Embryonic facial prominence (tissue), 1 donor: Measurements from ENCODE around the gene FAM174C.
"Not testable (repeated sequence)": the region's sequence is repeated elsewhere in the genome, so short reads cannot be mapped to it uniquely, and the experiment has no call there.

Experiments
- DNase-seq: peaks from one replicate; pipeline ENCODE4 v3.0.0-alpha.2; 2016; ENCODE audit errors: extremely low spot score

Gene FAM174C

GRCh38 chr19:1299801-1300200, 24.5 kb downstream of the FAM174C start:
- DNase-seq, result no peak

- DNase-seq, result no peak
These were observed 25.6 kb downstream of the FAM174C start for GRCh38 chr19:1300744-1301490.

- DNase-seq, result no peak
These were observed 27.4 kb downstream of the FAM174C start for GRCh38 chr19:1302533-1303239.

GRCh38 chr19:1304197-1304924, 29.0 kb downstream of the FAM174C start:
- DNase-seq, result no peak

- DNase-seq, result not testable (repeated sequence)
These were observed 30.0 kb downstream of the FAM174C start for GRCh38 chr19:1305354-1305753.

GRCh38 chr19:1307320-1307719, 32.0 kb downstream of the FAM174C start:
- no peak for DNase-seq

- DNase-seq, result no peak
These were observed 32.5 kb downstream of the FAM174C start for GRCh38 chr19:1307755-1308303.

- DNase-seq, result no peak
These were observed 33.4 kb downstream of the FAM174C start for GRCh38 chr19:1308718-1309117.

- DNase-seq, result no peak
These were observed 34.9 kb downstream of the FAM174C start for GRCh38 chr19:1309977-1310852.

- DNase-seq, result no peak
These were observed 35.5 kb downstream of the FAM174C start for GRCh38 chr19:1310853-1311180.

GRCh38 chr19:1311543-1312091, 36.3 kb downstream of the FAM174C start:
- DNase-seq, result no peak

- DNase-seq, result no peak
These were observed 37.7 kb downstream of the FAM174C start for GRCh38 chr19:1312767-1313694.

GRCh38 chr19:1313695-1314613, 38.6 kb downstream of the FAM174C start:
- no peak for DNase-seq

- DNase-seq, result no peak
These were observed 40.3 kb downstream of the FAM174C start for GRCh38 chr19:1315470-1316166.

- no peak for DNase-seq
These were observed 41.1 kb downstream of the FAM174C start for GRCh38 chr19:1316466-1316865.

- no peak for DNase-seq
These were observed 42.1 kb downstream of the FAM174C start for GRCh38 chr19:1317274-1318003.

GRCh38 chr19:1318678-1319471, 43.5 kb downstream of the FAM174C start:
- DNase-seq, result no peak
